Activated naive CD4-positive, alpha-beta T cell treated with anti-CD3 and anti-CD28 coated beads, Interleukin-2, amount 10 ng/mL, durations not matched to agents 7 days and 5 days (primary cell): Measurements from ENCODE around the gene AMHR2.

ENCODE experiments used
- CTCF ChIA-PET: fragments of 350-600 bp; sonication (Branson Sonifier 250); formaldehyde crosslinking; loops from one replicate; lab custom pipeline; 2021; ENCODE audit warnings: antibody characterized with exemption; lab: Charles Lee
- DNase-seq: peaks from one replicate; pipeline ENCODE4 v3.0.0-alpha.2; 2020
- H3K27ac Mint-ChIP-seq: one replicate; pipeline ENCODE4 v1.8.0; 2021; ENCODE audit warnings: mild to moderate bottlenecking, moderate library complexity, mixed read lengths
- H3K27me3 Mint-ChIP-seq: one replicate; pipeline ENCODE4 v1.8.0; 2021; ENCODE audit warnings: mild to moderate bottlenecking, mixed read lengths
- H3K36me3 Mint-ChIP-seq: one replicate; pipeline ENCODE4 v1.8.0; 2021; ENCODE audit warnings: mixed read lengths
- H3K4me1 Mint-ChIP-seq: one replicate; pipeline ENCODE4 v1.8.0; 2021; ENCODE audit warnings: mixed read lengths
- H3K4me3 Mint-ChIP-seq: one replicate; pipeline ENCODE4 v1.8.0; 2021; ENCODE audit warnings: mild to moderate bottlenecking, moderate library complexity, mixed read lengths
- H3K9me3 Mint-ChIP-seq: one replicate; pipeline ENCODE4 v1.8.0; 2021; ENCODE audit warnings: mixed read lengths

Gene AMHR2

GRCh38 chr12:53466640-53467039, 43.0 kb downstream of the AMHR2 start:
- H3K36me3 Mint-ChIP-seq: peaks cover 75% of the 10 kb centered on the region
- CTCF ChIA-PET: interaction anchor here (0.8 kb wide), 1 partner anchor 13 kb away, joined by 3 read pairs; no protein-coding TSS in a partner anchor
- no peaks in the 10 kb centered on the region for H3K9me3 Mint-ChIP-seq
- peaks cover 14% of the 10 kb centered on the region for H3K4me1 Mint-ChIP-seq
- no peak for DNase-seq
- no peaks in the 10 kb centered on the region for H3K27me3 Mint-ChIP-seq
- H3K27ac Mint-ChIP-seq: no peak overlapping the region
- H3K4me3 Mint-ChIP-seq: no peak overlapping the region

- Mint-ChIP-seq H3K9me3 (no peaks in the 10 kb centered on the region), H3K27ac (no peak overlapping the region), H3K4me3 (no peak overlapping the region), H3K36me3 (peaks cover 75% of the 10 kb centered on the region), H3K4me1 (peaks cover 16% of the 10 kb centered on the region), H3K27me3 (no peaks in the 10 kb centered on the region)
- no peak for DNase-seq
- CTCF ChIA-PET: no interaction called here
These were observed 43.4 kb downstream of the AMHR2 start for GRCh38 chr12:53467082-53467481.

- Mint-ChIP-seq H3K4me1 (peaks cover 19% of the 10 kb centered on the region), H3K27ac (peak overlapping the region; percentile 28), H3K9me3 (no peaks in the 10 kb centered on the region)
These were observed 44.2 kb downstream of the AMHR2 start for GRCh38 chr12:53467880-53468279.

GRCh38 chr12:53468282-53468681, 44.6 kb downstream of the AMHR2 start:
- H3K9me3 Mint-ChIP-seq: no peaks in the 10 kb centered on the region
- H3K27ac Mint-ChIP-seq: no peak overlapping the region
- CTCF ChIA-PET: no interaction called here
- no peaks in the 10 kb centered on the region for H3K27me3 Mint-ChIP-seq
- DNase-seq: no peak
- peaks cover 18% of the 10 kb centered on the region for H3K4me1 Mint-ChIP-seq
- H3K4me3 Mint-ChIP-seq: no peak overlapping the region
- peaks cover 69% of the 10 kb centered on the region for H3K36me3 Mint-ChIP-seq

More at GRCh38 chr12:53467880-53468279, 44.2 kb downstream of the AMHR2 start:
- H3K36me3 Mint-ChIP-seq: peaks cover 72% of the 10 kb centered on the region
- H3K4me3 Mint-ChIP-seq: no peak overlapping the region
- CTCF ChIA-PET: no interaction called here
- DNase-seq: no peak
- no peaks in the 10 kb centered on the region for H3K27me3 Mint-ChIP-seq

GRCh38 chr12:53472056-53472582, 48.5 kb downstream of the AMHR2 start:
- Mint-ChIP-seq H3K9me3 (no peaks in the 10 kb centered on the region), H3K4me3 (no peak overlapping the region), H3K27me3 (no peaks in the 10 kb centered on the region), H3K36me3 (peaks cover 68% of the 10 kb centered on the region), H3K27ac (no peak overlapping the region), H3K4me1 (peaks cover 30% of the 10 kb centered on the region)
- no peak for DNase-seq
- CTCF ChIA-PET: interaction anchor here (0.7 to 5.9 kb wide), 3 partner anchors 10 to 36 kb away, joined by 3 to 45 read pairs (median 4); partner anchors contain the start of gene NPFF

GRCh38 chr12:53474077-53474476, 50.4 kb downstream of the AMHR2 start:
- Mint-ChIP-seq H3K9me3 (no peaks in the 10 kb centered on the region), H3K36me3 (peaks cover 64% of the 10 kb centered on the region)
- CTCF ChIA-PET: interaction anchor here (0.7 to 5.9 kb wide), 4 partner anchors 8 to 152 kb away, joined by 3 to 45 read pairs (median 3); partner anchors contain the start of gene NPFF

GRCh38 chr12:53474819-53475218, 51.2 kb downstream of the AMHR2 start:
- Mint-ChIP-seq H3K36me3 (peaks cover 71% of the 10 kb centered on the region), H3K4me1 (peaks cover 31% of the 10 kb centered on the region), H3K27me3 (no peaks in the 10 kb centered on the region), H3K9me3 (no peaks in the 10 kb centered on the region), H3K27ac (peak overlapping the region; percentile 84), H3K4me3 (no peak overlapping the region)
- no peak for DNase-seq
- CTCF ChIA-PET: interaction anchor here (0.6 to 5.9 kb wide), 8 partner anchors 10 to 449 kb away, joined by 3 to 45 read pairs (median 4); partner anchors contain the start of genes NPFF and PRR13

More at GRCh38 chr12:53474077-53474476, 50.4 kb downstream of the AMHR2 start:
- peaks cover 30% of the 10 kb centered on the region for H3K4me1 Mint-ChIP-seq
- peak overlapping the region; percentile 13 for H3K27ac Mint-ChIP-seq
- no peaks in the 10 kb centered on the region for H3K27me3 Mint-ChIP-seq
- no peak for DNase-seq
- H3K4me3 Mint-ChIP-seq: no peak overlapping the region

GRCh38 chr12:53476769-53477209, 53.1 kb downstream of the AMHR2 start:
- CTCF ChIA-PET: interaction anchor here (0.6 to 5.9 kb wide), 13 partner anchors 10 to 404 kb away, joined by 3 to 45 read pairs (median 5); partner anchors contain the start of gene NPFF
- no peak for DNase-seq
- peaks cover 28% of the 10 kb centered on the region for H3K4me1 Mint-ChIP-seq
- H3K36me3 Mint-ChIP-seq: peaks cover 66% of the 10 kb centered on the region
- H3K27ac Mint-ChIP-seq: peak overlapping the region; percentile 55
- H3K9me3 Mint-ChIP-seq: no peaks in the 10 kb centered on the region
- H3K4me3 Mint-ChIP-seq: no peak overlapping the region
- H3K27me3 Mint-ChIP-seq: no peaks in the 10 kb centered on the region

- CTCF ChIA-PET: interaction anchor here (1.2 to 3.8 kb wide), 3 partner anchors 31 to 151 kb away, joined by 3 to 16 read pairs (median 11); no protein-coding TSS in a partner anchor
- H3K27me3 Mint-ChIP-seq: no peaks in the 10 kb centered on the region
- H3K4me3 Mint-ChIP-seq: no peak overlapping the region
- peaks cover 70% of the 10 kb centered on the region for H3K36me3 Mint-ChIP-seq
- H3K27ac Mint-ChIP-seq: no peak overlapping the region
- peaks cover 17% of the 10 kb centered on the region for H3K4me1 Mint-ChIP-seq
- no peak for DNase-seq
- no peaks in the 10 kb centered on the region for H3K9me3 Mint-ChIP-seq
These were observed 55.2 kb downstream of the AMHR2 start for GRCh38 chr12:53478865-53479264.

GRCh38 chr12:53479331-53479730, 55.7 kb downstream of the AMHR2 start:
- no peak for DNase-seq
- no peak overlapping the region for H3K27ac Mint-ChIP-seq
- H3K27me3 Mint-ChIP-seq: no peaks in the 10 kb centered on the region
- no peaks in the 10 kb centered on the region for H3K9me3 Mint-ChIP-seq
- H3K4me3 Mint-ChIP-seq: no peak overlapping the region
- CTCF ChIA-PET: interaction anchor here (2.5 kb wide), 1 partner anchor 30 kb away, joined by 11 read pairs; no protein-coding TSS in a partner anchor
- H3K36me3 Mint-ChIP-seq: peaks cover 69% of the 10 kb centered on the region
- H3K4me1 Mint-ChIP-seq: peaks cover 12% of the 10 kb centered on the region

GRCh38 chr12:53480491-53481442, 57.1 kb downstream of the AMHR2 start:
- H3K4me1 Mint-ChIP-seq: peaks cover 3% of the 10 kb centered on the region
- no peak overlapping the region for H3K27ac Mint-ChIP-seq

More at GRCh38 chr12:53480491-53481442, 57.1 kb downstream of the AMHR2 start:
- Mint-ChIP-seq H3K27me3 (no peaks in the 10 kb centered on the region), H3K4me3 (no peak overlapping the region), H3K36me3 (peaks cover 59% of the 10 kb centered on the region), H3K9me3 (no peaks in the 10 kb centered on the region)
- DNase-seq: no peak
- CTCF ChIA-PET: interaction anchor here (1.3 to 3.1 kb wide), 4 partner anchors 20 to 128 kb away, joined by 6 to 19 read pairs (median 8); partner anchors contain the start of gene TARBP2
